ENCODE measurements around the gene KRTCAP2.

- TF ChIP-seq, protein P1, sequence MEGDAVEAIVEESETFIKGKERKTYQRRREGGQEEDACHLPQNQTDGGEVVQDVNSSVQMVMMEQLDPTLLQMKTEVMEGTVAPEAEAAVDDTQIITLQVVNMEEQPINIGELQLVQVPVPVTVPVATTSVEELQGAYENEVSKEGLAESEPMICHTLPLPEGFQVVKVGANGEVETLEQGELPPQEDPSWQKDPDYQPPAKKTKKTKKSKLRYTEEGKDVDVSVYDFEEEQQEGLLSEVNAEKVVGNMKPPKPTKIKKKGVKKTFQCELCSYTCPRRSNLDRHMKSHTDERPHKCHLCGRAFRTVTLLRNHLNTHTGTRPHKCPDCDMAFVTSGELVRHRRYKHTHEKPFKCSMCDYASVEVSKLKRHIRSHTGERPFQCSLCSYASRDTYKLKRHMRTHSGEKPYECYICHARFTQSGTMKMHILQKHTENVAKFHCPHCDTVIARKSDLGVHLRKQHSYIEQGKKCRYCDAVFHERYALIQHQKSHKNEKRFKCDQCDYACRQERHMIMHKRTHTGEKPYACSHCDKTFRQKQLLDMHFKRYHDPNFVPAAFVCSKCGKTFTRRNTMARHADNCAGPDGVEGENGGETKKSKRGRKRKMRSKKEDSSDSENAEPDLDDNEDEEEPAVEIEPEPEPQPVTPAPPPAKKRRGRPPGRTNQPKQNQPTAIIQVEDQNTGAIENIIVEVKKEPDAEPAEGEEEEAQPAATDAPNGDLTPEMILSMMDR (conservative IDR thresholded peaks at IDR 0.05), result no peak; the same call in 1 of the 2 replicates
- no peak for TF ChIP-seq EZH2 (IDR thresholded peaks at IDR 0.05; ENCODE audit: low read depth)
Observed at GRCh38 chr1:155145491-155145890, 27.6 kb downstream of the KRTCAP2 start.

Data from PC-9 (cell line).